ENCODE data around the gene ARL6IP6. TPM values are rescaled to one million over a fixed set of nuclear protein-coding genes. Genes with fewer than 3 reads are reported as not detected.
A peak's percentile ranks its signal among the peaks of the same experiment; 100 is the strongest.

The ARL6IP6 gene
- total RNA-seq (2014; rRNA removed; shearing (Covaris generic)), result 37.3 and 45.9 TPM in 2 replicates

DNA sequence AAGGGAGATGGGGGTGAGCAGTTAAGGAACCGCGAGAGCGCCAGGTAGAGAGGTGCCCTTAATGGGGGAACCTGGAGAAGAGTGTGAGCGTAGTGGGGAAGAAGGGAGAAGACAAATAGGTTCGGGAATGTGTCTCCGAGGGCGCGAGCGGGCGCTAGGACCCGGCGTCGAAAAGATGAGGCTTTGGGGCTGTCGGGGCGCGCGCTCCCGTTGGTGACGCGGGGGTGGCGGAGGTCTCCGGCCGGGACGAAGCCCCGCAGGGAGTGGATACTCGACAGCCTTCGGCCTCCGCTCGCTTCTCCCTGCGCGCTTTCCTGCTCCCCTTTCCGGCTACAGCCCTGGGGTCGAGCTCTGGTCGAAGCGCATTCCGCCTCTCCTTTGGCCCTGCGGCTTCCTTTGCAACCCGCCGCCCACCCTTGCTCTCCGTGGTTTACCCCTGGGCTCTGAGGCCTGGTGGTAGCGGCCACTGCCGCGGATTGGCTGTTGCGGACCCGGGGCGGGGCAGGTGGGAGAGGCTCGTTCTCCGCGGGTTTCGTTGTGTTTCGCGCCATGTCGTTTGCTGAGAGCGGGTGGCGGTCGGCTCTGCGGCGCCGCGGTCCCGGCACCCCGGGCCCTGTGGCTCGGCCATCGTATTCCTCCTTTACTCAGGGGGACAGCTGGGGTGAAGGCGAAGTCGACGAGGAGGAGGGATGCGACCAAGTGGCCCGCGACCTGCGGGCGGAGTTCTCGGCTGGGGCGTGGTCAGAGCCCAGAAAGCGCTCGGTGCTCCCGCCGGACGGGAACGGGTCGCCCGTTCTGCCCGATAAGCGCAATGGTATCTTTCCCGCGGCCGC lies at the start of gene ARL6IP6:
ARL6IP6 (plus strand) TSS at position 545 of the 833 bp plus-strand sequence; CDS start at position 550, 5 bp downstream.
- DNase-seq (ENCODE audit: low spot score), result peak; percentile 88

- no peak for DNase-seq (ENCODE audit: low spot score)
Observed at GRCh38 chr2:152674334-152674733, 44.1 kb upstream of the ARL6IP6 start.

GRCh38 chr2:152676461-152676860 lies 42.0 kb upstream of the ARL6IP6 start:
- no peak for DNase-seq (ENCODE audit: low spot score)

DNA sequence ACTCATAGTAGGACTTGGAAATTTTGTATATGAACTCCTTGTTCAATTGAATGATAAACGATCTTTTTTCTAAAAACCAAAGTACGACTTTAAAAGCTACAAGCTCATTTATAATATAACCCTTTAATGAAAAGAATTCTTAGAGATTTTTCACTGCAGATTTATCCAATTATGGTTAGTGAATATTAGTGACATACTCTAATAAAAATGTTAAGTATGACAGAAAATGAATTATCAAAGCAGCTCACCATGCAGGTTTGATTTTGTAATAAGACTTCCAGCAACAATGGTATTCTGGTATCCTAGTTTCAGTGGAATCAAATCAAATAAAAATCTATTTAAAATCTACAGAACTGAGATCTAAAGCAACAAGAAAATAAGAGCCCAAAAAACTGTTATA lies 39.6 kb upstream of the ARL6IP6 start:
- DNase-seq (ENCODE audit: low spot score), result no peak

DNA sequence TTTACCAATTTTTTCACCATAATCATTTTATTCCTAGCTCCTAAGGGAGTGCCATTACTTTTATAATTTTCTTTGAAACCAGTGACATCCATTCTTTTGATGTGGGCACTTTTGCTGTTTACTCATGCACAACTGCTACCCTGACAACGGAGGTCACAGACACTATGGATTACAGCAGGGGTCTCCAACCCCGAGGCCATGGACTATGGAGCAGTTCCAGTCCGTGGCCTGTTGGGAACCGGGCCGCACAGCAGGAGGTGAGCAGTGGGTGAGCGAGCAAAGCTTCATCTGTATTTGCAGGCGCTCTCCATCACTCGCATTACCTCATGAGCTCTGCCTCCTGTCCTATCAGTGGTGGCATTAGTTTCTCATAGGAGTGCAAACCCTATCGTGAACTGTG lies 35.8 kb upstream of the ARL6IP6 start:
- DNase-seq (ENCODE audit: low spot score), result no peak

DNA sequence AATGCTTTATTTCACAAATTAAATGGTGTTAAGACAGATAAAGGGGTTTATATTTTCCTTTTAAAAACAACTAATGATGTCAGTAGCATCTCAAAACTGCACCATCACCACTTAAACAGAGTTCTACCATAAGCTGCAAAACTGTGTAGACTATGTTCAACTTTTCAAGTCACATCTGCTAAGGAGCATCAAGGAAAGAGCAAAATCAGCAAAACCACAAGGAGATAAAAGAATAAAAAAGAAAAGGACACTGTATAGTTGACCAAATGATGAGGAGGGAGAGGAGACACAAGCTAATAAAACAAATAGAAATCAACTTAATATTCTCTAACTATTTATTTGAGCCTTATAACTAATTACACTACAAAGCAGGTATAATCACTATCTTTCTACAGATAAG lies 35.0 kb upstream of the ARL6IP6 start:
- no peak for DNase-seq (ENCODE audit: low spot score)

- no peak for DNase-seq (ENCODE audit: low spot score)
Observed at GRCh38 chr2:152686321-152686720, 32.1 kb upstream of the ARL6IP6 start.

GRCh38 chr2:152693033-152693432 lies 25.4 kb upstream of the ARL6IP6 start:
- no peak for DNase-seq (ENCODE audit: low spot score)

- peak; percentile 77 for DNase-seq (ENCODE audit: low spot score)
Observed at GRCh38 chr2:152694161-152694661, 24.2 kb upstream of the ARL6IP6 start.

DNA sequence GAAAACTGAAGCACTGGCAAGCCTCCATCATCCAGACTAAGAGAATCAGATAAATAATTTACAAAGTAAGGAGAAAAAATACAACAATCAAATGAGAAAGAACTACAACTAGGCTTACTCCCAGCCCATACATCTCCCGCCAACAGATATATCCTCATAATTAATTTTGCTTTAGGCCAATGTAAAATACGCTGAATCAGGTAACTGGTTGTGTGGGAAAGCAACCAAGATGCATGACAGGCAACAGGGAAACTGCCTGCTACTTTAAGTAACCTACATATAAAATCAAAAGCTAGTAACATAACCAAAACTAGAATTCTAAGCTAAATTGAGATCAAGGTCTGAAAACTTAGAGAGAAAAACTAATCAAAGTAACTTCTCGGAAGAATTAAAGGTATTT lies 22.7 kb upstream of the ARL6IP6 start:
- DNase-seq (ENCODE audit: low spot score), result no peak

GRCh38 chr2:152696476-152696875 lies 21.9 kb upstream of the ARL6IP6 start:
- no peak for DNase-seq (ENCODE audit: low spot score)

DNA sequence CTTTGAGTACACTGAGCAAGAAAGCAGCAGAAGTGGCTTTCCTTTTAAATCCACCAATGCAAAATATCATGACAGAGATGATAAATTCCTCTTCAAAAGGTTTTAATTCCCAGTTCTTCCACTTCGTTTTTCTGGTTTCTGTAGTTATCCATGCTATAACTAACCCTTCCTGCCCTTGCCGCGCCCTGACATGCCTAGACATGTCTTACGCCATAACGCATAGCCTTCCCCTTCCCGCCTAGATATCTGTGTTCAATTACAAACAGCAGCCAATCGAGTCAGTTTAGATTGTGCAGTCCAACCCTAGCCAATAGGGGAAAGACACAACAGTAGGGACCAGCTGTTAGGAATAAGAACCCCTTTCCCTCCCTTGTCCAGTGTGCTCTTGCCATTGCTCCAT lies 17.2 kb upstream of the ARL6IP6 start:
- DNase-seq (ENCODE audit: low spot score), result no peak

GRCh38 chr2:152706477-152707021 lies 11.9 kb upstream of the ARL6IP6 start:
- no peak for DNase-seq (ENCODE audit: low spot score)

DNA sequence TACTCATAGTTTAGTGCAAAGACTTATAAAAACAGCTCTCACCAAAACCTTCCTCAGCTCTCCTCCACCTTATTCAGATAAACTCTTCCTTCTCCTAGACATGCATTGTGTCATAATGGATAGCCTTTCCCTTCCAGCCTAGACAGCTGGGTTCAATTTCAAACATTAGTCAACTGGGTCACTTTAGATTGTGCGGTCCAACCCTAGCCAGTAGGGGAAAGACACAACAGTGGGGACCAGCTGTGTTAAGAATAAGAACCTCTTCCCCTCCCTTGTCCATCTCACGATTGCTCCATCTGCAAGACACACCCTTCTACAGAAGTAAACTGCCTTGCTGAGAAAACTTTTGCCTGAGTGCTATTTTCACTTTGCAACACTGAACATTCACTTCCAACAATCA lies 9.7 kb upstream of the ARL6IP6 start:
- no peak for DNase-seq (ENCODE audit: low spot score)

DNA sequence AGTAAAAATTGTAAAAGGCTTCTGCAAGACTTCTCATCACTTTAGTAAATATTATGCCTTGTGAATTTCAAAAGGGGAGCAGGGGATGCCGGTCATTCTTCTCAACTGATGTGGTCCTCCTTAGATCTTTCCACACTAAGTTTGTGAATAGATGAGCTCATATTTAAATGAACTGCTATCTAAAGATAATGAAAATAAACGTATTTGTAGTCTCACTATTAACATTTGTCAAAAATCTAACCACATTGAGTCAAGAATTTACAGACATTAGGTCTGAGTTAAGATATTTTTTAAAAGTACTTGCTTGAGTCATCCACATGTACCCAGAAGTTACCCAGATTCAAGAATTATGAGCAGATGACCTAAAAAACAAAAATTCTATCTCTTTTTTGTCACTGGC lies 7.7 kb upstream of the ARL6IP6 start:
- no peak for DNase-seq (ENCODE audit: low spot score)

- no peak for DNase-seq (ENCODE audit: low spot score)
Observed at GRCh38 chr2:152715112-152715511, 3.3 kb upstream of the ARL6IP6 start.

DNA sequence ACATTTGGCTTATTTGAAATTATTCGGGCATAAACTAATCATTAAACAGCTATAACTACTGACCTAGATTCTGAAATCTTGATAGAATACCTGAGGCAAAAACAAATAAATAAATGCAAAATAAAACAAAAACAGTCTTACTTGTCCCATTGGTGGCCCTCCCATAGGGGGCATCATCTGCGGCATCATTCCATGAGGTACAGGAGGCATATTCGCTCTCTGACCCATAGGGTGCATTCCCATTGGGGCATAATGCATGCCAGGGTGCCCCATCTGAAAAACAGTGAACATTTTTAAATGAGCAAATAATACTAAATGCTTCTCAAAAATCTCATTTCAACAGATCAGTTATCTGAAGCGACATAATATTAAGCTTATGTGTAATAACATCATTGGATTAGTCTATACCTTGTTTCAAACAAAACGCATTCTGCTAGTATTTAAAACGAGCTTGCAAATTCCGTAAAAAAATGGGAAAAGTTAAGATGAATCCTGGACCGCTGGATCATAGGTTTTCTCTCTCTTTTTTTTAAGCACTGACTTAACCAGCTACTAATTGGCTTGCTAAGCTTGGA lies 2.5 kb upstream of the ARL6IP6 start:
- DNase-seq (ENCODE audit: low spot score), result peak; percentile 57

DNA sequence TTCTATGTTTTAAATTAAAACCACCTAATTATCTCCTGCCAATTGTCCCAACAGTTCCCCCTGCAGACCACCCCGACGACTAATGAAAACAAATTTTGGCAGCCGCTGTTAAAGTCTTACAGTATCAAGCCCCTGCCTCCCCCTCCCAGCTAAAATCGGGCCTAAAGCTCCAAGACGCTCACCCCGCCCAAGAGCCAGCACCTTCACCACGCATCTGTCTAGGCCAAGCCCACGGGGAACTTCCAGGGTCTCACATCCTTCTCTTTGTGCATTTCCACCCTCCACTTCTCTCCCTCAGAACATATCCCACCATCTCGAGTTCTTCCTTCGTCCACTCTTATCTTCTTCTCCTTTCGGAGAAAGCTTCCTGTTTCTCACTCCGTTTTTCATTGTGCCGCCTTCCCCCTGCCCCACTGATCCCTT lies 1.6 kb upstream of the ARL6IP6 start:
- peak; percentile 19 for DNase-seq (ENCODE audit: low spot score)

DNA sequence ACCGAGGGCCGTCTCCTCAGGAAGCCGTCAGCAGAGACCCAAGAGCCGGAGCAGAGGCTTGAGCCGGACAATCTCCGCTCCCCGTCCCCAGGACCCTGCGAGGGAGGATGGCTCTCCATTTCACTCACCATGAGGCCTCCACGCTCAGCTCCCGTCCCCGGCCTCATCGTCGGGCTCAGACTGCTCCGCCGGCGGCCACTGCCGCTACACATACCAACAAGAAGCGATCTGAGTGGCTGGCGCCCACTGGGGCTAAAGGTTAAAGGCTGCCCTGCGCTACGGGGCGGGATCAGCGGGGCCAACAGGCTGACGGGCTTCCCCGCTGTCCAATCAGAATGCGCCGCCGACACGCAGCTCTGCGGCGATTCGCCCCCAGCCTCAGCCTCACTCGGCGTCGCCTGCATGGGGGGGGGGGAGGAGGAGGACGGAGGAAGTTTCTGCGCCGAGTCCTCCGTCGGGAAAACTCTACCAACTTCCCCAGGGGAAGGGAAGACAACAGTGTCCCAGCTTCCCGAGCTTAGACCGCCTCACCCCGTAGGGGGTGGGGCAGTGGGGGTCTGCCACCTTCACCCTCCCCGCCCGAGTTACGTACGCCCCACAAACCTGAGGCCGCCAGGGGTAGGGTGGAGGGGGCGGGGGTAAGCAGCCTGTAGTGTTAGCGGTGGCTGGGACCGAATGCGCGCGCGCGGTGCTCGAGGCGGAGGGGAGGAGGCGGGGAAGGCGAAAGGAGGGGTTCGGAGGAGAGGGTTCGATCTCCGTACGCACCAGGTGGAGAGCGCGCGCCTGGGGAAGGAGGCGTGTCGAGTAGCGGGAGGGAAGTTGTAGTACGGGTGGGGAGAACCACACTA lies 968 bp upstream of the ARL6IP6 start, which contains the start of gene PRPF40A:
PRPF40A (minus strand) TSS at position 234 of the 848 bp plus-strand sequence; CDS start at position 212, 22 bp downstream.
- DNase-seq (ENCODE audit: low spot score), result peak; percentile 97

DNA sequence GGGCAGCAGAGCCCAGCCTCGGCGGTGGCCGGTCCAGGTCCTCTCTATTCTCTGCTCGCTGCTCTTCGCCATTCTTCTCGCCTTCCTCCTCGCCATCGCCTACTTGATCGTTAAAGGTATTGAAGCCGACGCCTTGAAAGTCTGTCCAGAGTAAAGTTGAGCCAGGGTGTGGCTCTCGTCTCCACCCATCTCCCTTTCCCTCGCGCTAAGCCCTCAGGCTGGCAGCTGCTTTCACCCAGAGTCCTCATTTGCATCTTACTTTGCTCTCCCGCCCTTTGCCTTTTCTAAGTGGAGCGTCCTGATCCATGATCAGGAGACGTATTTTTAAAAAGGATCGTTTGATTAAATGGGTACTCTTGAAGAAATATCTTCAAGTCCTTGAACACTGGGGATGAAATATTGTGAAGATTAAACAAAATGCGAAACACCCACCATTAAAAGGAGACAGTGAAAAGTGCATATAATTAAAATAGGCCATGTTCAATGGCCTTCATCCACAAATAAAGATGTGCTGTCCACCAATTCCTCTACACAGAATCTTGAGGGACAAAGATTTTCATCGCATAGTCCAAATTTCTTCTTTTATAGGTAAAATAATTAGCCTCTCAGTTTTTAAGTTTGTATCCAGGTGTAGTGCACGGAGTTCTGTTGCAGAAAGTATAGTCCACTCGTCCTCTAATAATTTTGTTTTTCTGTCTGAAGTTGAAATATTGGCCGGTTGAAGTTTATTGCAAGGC lies 657 bp downstream of the ARL6IP6 start:
- peak; percentile 64 for DNase-seq (ENCODE audit: low spot score)

DNA sequence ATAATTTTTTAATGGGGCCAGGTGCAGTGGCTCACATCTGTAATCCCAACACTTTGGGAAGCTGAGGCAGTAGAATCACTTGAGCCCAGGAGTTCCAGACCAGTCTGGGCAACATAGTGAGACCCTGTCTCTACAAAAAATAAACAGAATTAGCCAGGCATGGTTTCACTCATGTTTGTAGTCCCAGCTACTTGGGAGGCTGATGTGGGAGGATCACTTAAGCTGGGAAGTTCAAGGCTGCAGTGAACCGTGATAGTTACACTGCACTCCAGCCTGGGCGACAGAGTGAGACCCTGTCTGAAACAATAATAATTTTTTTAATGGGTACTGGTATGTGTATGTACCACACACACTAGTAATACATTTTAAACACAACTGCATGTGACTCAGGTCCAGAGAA lies 2.4 kb downstream of the ARL6IP6 start:
- DNase-seq (ENCODE audit: low spot score), result no peak

Measured in H4 (cell line).